GM23338 (cell line): ENCODE data around the gene CMPK1. TPM values are rescaled to one million over a fixed set of nuclear protein-coding genes. Genes with fewer than 3 reads are reported as not detected.

ENCODE experiments used
- ATAC-seq: fragments of 200-7000 bp; cut with Tn5 transposase; 3 replicates; pipeline ENCODE4 v1.9.1; 2020
- DNase-seq: peaks from one replicate; pipeline ENCODE4 v3.0.0-alpha.2; 2015; ENCODE audit warnings: low spot score
- H2AFZ ChIP-seq: fragments of 200-600 bp; sonication (generic); 2 replicates; pipeline ENCODE4 v1.8.0; 2016; ENCODE audit warnings: antibody characterized with exemption, mild to moderate bottlenecking, moderate library complexity
- H3F3A ChIP-seq: fragments of 200-600 bp; sonication (generic); replicated peaks from 2 replicates; pipeline ENCODE4 v1.8.0; 2017; ENCODE audit warnings: antibody characterized with exemption, mixed run types, low read depth
- H3K27ac ChIP-seq: fragments of 200-600 bp; sonication (generic); 2 replicates; pipeline ENCODE4 v1.6.1; 2016; ENCODE audit warnings: low read depth
- H3K27me3 ChIP-seq: fragments of 200-600 bp; sonication (generic); 2 replicates; pipeline ENCODE4 v1.8.0; 2016; ENCODE audit warnings: mild to moderate bottlenecking, mixed run types, moderate library complexity; ENCODE audit not compliant: insufficient read depth
- H3K36me3 ChIP-seq: fragments of 200-600 bp; sonication (generic); 2 replicates; pipeline ENCODE4 v1.8.0; 2016; ENCODE audit warnings: mild to moderate bottlenecking; ENCODE audit not compliant: insufficient read depth
- H3K4me1 ChIP-seq: fragments of 200-600 bp; sonication (generic); 2 replicates; pipeline ENCODE4 v1.8.0; 2016; ENCODE audit warnings: mild to moderate bottlenecking, moderate library complexity; ENCODE audit not compliant: insufficient read depth
- H3K4me2 ChIP-seq: fragments of 200-600 bp; sonication (generic); 2 replicates; pipeline ENCODE4 v1.7.1; 2017; ENCODE audit warnings: mixed run types
- H3K4me3 ChIP-seq: fragments of 200-600 bp; sonication (generic); 2 replicates; pipeline ENCODE4 v1.6.1; 2016; ENCODE audit warnings: mixed run types
- H3K79me2 ChIP-seq: fragments of 200-600 bp; sonication (generic); replicated peaks from 2 replicates; pipeline ENCODE4 v1.8.0; 2017; ENCODE audit warnings: mild to moderate bottlenecking; ENCODE audit not compliant: insufficient read depth
- H3K9me2 ChIP-seq: fragments of 200-600 bp; sonication (generic); 2 replicates; pipeline ENCODE4 v1.8.0; 2017; ENCODE audit not compliant: insufficient read depth
- H4K20me1 ChIP-seq: fragments of 200-600 bp; sonication (generic); replicated peaks from 2 replicates; pipeline ENCODE4 v1.8.0; 2017; ENCODE audit warnings: mild to moderate bottlenecking; ENCODE audit not compliant: insufficient read depth
- H3K27ac Mint-ChIP-seq: 2 replicates; pipeline ENCODE4 v1.8.0; 2020; ENCODE audit warnings: inconsistent platforms, mild to moderate bottlenecking, moderate library complexity, mixed read lengths
- H3K27me3 Mint-ChIP-seq: 3 replicates; pipeline ENCODE4 v1.8.0; 2022; ENCODE audit warnings: low read depth, mild to moderate bottlenecking, moderate library complexity, mixed read lengths, inconsistent platforms; ENCODE audit not compliant: insufficient read depth, poor library complexity
- H3K36me3 Mint-ChIP-seq: 3 replicates; pipeline ENCODE4 v1.8.0; 2021; ENCODE audit warnings: low read depth, mild to moderate bottlenecking, inconsistent platforms, moderate library complexity, mixed read lengths
- H3K4me1 Mint-ChIP-seq: 3 replicates; pipeline ENCODE4 v1.8.0; 2020; ENCODE audit warnings: mild to moderate bottlenecking, inconsistent platforms, mixed read lengths
- H3K4me3 Mint-ChIP-seq: 3 replicates; pipeline ENCODE4 v1.8.0; 2021; ENCODE audit warnings: moderate library complexity, mild to moderate bottlenecking, inconsistent platforms, mixed read lengths
- H3K9me3 Mint-ChIP-seq: 3 replicates; pipeline ENCODE4 v1.8.0; 2020; ENCODE audit warnings: moderate library complexity, mild to moderate bottlenecking, inconsistent platforms, mixed read lengths
- CREB1 ChIP-seq: fragments of 250-450 bp; sonication (Bioruptor Pico); IDR thresholded peaks from 2 replicates; pipeline ENCODE4 v1.5.0; 2020; ENCODE audit warnings: low read depth, mild to moderate bottlenecking, moderate library complexity
- CTCF ChIP-seq, 2 experiments: fragments of 200-600 bp in 1 of 2; sonication (generic) in 1 of 2; conservative IDR thresholded peaks; 2 replicates each; pipeline versions ENCODE4 v1.5.1 to v1.6.1; 2016 to 2017; ENCODE audit warnings: antibody characterized with exemption in 2 of 2, low read depth in 2 of 2, mild to moderate bottlenecking in 2 of 2, moderate library complexity in 1 of 2
- ETS1 ChIP-seq: IDR thresholded peaks from 2 replicates; pipeline ENCODE4 v1.6.1; 2016; ENCODE audit warnings: antibody characterized with exemption
- EZH2 ChIP-seq: fragments of 200-600 bp; sonication (generic); IDR thresholded peaks from one replicate; pipeline ENCODE4 v1.8.0; 2017; ENCODE audit warnings: antibody characterized with exemption, mild to moderate bottlenecking, low read depth; ENCODE audit not compliant: unreplicated experiment
- EZH2phosphoT487 ChIP-seq: fragments of 200-600 bp; sonication (generic); IDR thresholded peaks from one replicate; pipeline ENCODE4 v1.8.1; 2018; ENCODE audit warnings: antibody characterized with exemption; ENCODE audit not compliant: unreplicated experiment
- JUNB ChIP-seq: IDR thresholded peaks from one replicate; pipeline ENCODE4 v1.6.1; 2016; ENCODE audit warnings: antibody characterized with exemption; ENCODE audit not compliant: unreplicated experiment
- NANOG ChIP-seq: IDR thresholded peaks from 2 replicates; pipeline ENCODE4 v1.6.1; 2016; ENCODE audit warnings: antibody characterized with exemption, borderline replicate concordance
- POLR2AphosphoS5 ChIP-seq: IDR thresholded peaks from 2 replicates; pipeline ENCODE4 v1.6.1; 2016; ENCODE audit warnings: antibody characterized with exemption, low read depth
- REST ChIP-seq: IDR thresholded peaks from one replicate; pipeline ENCODE4 v1.6.1; 2018; ENCODE audit warnings: antibody characterized with exemption; ENCODE audit not compliant: unreplicated experiment
- ZNF114 ChIP-seq: fragments of 250-450 bp; sonication (Bioruptor Pico); IDR thresholded peaks from 2 replicates; pipeline ENCODE4 v1.5.0; 2020; ENCODE audit warnings: mild to moderate bottlenecking, moderate library complexity
- ZNF331 ChIP-seq: fragments of 250-450 bp; sonication (Bioruptor Pico); IDR thresholded peaks from 2 replicates; pipeline ENCODE4 v1.5.0; 2020; ENCODE audit warnings: low read depth, mild to moderate bottlenecking, moderate library complexity
- ZNF462 ChIP-seq: fragments of 250-450 bp; sonication (Bioruptor Pico); IDR thresholded peaks from 2 replicates; pipeline ENCODE4 v1.5.0; 2020; ENCODE audit warnings: mild to moderate bottlenecking, moderate library complexity
- polyA plus RNA-seq: library from polyadenylated mRNA; unstranded; fragments of >200 nt; fragmentation: Nextera tagmentation; extraction: Ambion mirVana; gene quantifications from 2 replicates; pipeline ENCODE4 v1.2.1, GENCODE V29; 2016
- total RNA-seq: library from RNA; depleted of rRNA; stranded (reverse); fragments of >200 nt; shearing (Covaris generic); gene quantifications from 2 replicates; pipeline ENCODE4 v1.2.3, GENCODE V29; 2014

CMPK1 gene
- total and polyA plus RNA-seq, 2 experiments from 2014 or later, result 22.8 to 28.6 TPM

DNA sequence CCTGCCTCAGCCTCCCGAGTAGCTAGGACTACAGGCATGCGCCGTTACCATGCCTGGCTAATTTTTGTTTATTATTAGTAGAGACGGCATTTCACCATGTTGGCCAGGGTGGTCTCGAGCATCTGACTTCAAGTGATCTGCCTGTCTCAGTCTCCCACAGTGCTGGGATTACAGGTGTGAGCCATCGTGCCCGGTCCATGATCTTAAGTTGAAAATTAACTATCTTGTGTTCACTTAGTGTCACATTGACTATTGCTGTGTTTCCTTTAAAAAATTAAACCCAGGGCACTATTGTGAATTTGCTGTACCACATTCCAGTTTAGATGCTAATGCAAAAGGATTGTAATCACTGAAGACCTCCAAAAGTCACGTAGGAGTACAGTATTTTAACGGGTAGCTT lies 14.1 kb downstream of the CMPK1 start:
- peaks cover 8% of the 10 kb centered on the region; the same call in 1 of the 2 replicates for H3K79me2 ChIP-seq

More for the DNA sequence above, 14.1 kb downstream of the CMPK1 start:
- no peak overlapping the region for H3K4me3 ChIP-seq
- no peaks in the 10 kb centered on the region for H3K27me3 ChIP-seq
- DNase-seq, result no peak
- no peak overlapping the region for H3K4me3 Mint-ChIP-seq
- no peaks in the 10 kb centered on the region; the same call in 2 of the 3 replicates for H3K9me3 Mint-ChIP-seq
- H3K4me1 Mint-ChIP-seq, result no peaks in the 10 kb centered on the region
- H4K20me1 ChIP-seq, result peaks cover 4% of the 10 kb centered on the region
- TF ChIP-seq CREB1 (CRISPR knock-in tag) (no peak), REST (no peak), ZNF114 (CRISPR knock-in tag) (no peak), EZH2phosphoT487 (no peak), ZNF331 (CRISPR knock-in tag) (no peak), CTCF (conservative IDR thresholded peaks at IDR 0.05; ENCODE audit: low read depth in 2 of 2) (no peak), ZNF462 (no peak), JUNB (no peak), NANOG (no peak), ETS1 (no peak), POLR2AphosphoS5 (no peak), EZH2 (no peak)
- H3F3A ChIP-seq, result no peaks in the 10 kb centered on the region
- H3K36me3 ChIP-seq, result no peaks in the 10 kb centered on the region
- H3K4me2 ChIP-seq, result no peak overlapping the region
- H3K4me1 ChIP-seq, result no peaks in the 10 kb centered on the region
- no peak overlapping the region for H3K27ac Mint-ChIP-seq
- no peaks in the 10 kb centered on the region for H3K9me2 ChIP-seq
- no peak overlapping the region for H3K27ac ChIP-seq
- peaks cover 5% of the 10 kb centered on the region for H3K27me3 Mint-ChIP-seq
- no peak overlapping the region for H2AFZ ChIP-seq
- no peak for ATAC-seq
- 0 out of 3 replicates have a peak, but pooled peaks cover 3% of the 10 kb centered on the region for H3K36me3 Mint-ChIP-seq
